NCI-H510A (cell line): ENCODE measurements around the gene SERPIND1.

ENCODE experiments used
- DNase-seq: peaks from one replicate; lab custom pipeline; 2025; lab: John Stamatoyannopoulos, UW

Gene SERPIND1

GRCh38 chr22:20771918-20772625 lies 1.8 kb upstream of the SERPIND1 start:
- no peak for DNase-seq

- DNase-seq: no peak
Measured at GRCh38 chr22:20774882-20775281, 969 bp downstream of the SERPIND1 start.

DNA sequence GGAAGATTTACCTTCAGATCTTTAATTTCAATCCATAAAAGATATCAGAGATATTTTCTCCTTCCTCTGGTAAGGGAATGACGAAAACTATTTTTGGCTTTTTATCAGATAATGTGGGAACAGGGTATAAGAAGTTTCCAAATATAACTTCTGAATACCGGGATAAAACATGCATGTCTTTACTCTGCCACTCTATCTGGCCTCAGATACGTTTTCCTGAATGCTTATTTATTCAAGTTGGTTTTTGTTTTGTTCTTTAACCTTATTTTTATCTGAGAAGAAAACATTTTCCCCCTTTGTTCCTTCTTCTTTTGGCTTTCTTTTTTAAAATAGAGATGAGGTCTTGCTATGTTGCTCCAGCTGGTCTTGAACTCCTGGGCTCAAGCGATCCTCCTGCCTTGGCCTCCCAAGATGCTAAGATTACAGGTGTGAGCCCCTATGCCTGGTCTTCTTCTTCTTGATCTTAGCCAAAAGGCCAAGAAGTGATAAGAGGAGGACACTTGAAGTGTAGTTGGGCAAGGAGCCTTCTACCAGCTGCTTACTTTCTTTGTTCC lies 1.5 kb downstream of the SERPIND1 start:
- DNase-seq: no peak

DNA sequence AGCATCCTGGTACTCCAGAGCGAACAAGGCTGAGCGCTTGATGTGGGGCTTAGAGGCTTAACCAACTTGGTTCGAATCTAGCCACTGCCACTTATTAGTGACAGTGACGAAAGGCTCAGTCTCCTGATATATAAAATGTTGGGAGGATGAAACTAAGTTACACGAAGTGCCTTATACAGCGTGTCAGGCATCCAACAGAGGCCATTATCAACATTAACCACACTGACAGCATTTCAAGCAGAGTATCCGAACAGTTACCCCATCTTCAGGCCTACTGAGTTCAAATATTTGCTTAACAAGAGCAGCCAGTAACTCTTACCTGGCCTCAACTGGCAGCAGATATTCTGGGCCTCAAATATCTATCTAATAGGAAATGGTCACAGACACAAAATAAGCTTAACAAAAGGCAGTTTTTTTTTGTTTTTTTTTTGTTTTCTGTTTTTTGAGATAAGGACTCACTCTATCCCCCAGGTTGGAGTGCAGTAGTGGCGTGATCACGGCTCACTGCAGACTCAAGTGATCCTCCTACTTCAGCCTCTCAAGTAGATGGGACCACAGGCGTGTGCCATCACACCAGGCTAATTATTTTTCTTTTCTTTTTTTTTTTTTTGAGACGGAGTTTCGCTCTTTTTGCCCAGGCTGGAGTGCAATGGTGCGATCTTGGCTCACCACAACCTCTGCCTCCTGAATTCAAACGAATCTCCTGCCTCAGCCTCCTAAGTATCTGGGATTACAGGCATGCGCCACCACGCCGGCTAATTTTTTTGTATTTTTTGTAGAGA lies 2.9 kb downstream of the SERPIND1 start:
- DNase-seq: no peak

- no peak for DNase-seq
Measured at GRCh38 chr22:20777420-20778177, 3.7 kb downstream of the SERPIND1 start.

DNA sequence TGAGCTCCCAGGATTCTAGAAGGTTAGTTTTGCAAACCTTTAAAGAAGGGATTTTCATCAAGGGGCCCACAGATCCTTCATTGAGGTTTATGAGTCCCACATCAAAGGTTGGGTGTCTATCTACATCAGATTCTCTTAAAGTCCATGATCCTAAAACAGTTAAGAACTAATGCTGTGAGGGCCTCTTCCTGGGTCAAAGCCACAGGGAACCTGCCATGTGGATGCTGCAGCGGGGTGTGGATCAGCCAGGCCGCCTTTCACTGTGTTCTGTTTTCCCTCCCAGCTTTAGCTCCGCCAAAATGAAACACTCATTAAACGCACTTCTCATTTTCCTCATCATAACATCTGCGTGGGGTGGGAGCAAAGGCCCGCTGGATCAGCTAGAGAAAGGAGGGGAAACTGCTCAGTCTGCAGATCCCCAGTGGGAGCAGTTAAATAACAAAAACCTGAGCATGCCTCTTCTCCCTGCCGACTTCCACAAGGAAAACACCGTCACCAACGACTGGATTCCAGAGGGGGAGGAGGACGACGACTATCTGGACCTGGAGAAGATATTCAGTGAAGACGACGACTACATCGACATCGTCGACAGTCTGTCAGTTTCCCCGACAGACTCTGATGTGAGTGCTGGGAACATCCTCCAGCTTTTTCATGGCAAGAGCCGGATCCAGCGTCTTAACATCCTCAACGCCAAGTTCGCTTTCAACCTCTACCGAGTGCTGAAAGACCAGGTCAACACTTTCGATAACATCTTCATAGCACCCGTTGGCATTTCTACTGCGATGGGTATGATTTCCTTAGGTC lies 5.3 kb downstream of the SERPIND1 start:
- DNase-seq: no peak

- DNase-seq: no peak
Measured at GRCh38 chr22:20779818-20780158, 5.9 kb downstream of the SERPIND1 start.

- no peak for DNase-seq
Measured at GRCh38 chr22:20781272-20781990, 7.5 kb downstream of the SERPIND1 start.

DNA sequence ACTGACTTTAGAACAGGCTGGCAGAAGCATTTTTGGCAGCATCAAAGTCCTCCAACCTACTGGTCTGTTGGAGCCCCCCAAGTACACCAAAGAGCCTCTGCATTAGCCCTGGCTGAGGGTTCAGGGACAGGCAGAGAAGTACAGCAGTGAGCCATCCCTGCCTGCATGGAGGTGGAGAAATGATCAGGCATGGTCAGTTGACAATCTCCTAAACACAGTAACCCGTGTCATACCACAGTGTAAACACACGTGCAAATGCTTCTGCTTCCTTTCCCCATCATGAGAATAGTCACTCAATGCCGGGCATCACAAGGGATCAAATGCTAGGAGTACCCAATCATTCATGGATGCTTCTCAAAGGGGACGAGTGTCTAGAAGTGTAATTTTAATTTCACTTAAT lies 8.2 kb downstream of the SERPIND1 start:
- no peak for DNase-seq

GRCh38 chr22:20782596-20783299 lies 8.8 kb downstream of the SERPIND1 start:
- no peak for DNase-seq

DNA sequence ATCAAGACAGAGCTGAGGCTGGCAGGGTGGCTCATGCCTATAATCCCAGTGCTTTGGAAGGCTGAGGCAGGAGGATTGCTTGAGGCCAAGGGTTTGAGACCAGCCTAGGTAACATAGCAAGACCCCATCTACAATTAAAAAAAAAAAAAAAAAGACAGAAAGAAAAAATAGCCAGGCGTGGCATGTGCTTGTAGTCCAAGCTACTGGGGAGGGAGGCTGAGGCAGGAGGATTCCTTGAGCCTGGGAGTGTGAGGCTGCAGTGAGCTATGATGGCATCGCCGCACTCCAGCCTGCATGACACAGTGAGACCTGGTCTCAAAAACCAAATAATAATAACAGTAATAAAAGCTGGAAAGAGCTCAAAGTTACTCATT lies 9.4 kb downstream of the SERPIND1 start:
- DNase-seq: no peak

- DNase-seq: no peak
Measured at GRCh38 chr22:20783844-20784723, 10.2 kb downstream of the SERPIND1 start.

- no peak for DNase-seq
Measured at GRCh38 chr22:20785415-20785814, 11.5 kb downstream of the SERPIND1 start.

- no peak for DNase-seq
Measured at GRCh38 chr22:20786048-20786447, 12.1 kb downstream of the SERPIND1 start.

DNA sequence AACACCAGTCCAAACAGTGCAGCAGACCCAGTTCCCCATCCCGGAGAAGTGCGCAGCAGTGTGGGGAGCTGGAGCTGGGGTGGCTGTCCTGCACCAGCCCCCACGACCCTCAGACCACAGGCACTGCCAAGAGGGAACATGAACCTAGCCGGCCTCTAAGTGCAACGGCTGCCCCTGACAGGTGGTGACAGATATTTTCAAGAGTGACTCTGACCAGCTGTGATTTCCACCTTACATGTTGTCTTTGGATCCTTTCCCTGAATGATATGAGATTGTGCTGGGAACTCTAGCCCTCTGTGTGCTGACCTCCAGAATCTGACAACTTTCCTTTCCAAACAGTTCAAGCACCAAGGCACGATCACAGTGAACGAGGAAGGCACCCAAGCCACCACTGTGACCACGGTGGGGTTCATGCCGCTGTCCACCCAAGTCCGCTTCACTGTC lies 12.6 kb downstream of the SERPIND1 start:
- no peak for DNase-seq

DNA sequence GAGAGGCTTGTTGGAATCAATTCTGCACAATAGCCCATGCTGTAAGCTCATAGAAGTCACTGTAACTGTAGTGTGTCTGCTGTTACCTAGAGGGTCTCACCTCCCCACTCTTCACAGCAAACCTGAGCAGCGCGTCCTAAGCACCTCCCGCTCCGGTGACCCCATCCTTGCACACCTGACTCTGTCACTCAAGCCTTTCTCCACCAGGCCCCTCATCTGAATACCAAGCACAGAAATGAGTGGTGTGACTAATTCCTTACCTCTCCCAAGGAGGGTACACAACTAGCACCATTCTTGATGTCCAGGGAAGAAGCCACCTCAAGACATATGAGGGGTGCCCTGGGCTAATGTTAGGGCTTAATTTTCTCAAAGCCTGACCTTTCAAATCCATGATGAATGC lies 13.3 kb downstream of the SERPIND1 start:
- DNase-seq: no peak

- DNase-seq: no peak
Measured at GRCh38 chr22:20787746-20788626, 14.1 kb downstream of the SERPIND1 start.

GRCh38 chr22:20788627-20789344 lies 14.9 kb downstream of the SERPIND1 start:
- no peak for DNase-seq
